ENCODE data around the gene NPC2. TPM values are rescaled to one million over a fixed set of nuclear protein-coding genes. Genes with fewer than 3 reads are reported as not detected.

NPC2 gene
- total and polyA plus RNA-seq, 9 of the 15 experiments (the other 6 are each of a cell fraction or from before 2014, with no cell fraction given) = 16.6 to 74.1 (median 32.6) TPM

GRCh38 chr14:74442757-74443156 is 50.3 kb downstream of the NPC2 start:
- no peaks in the 10 kb centered on the region for H3K9me1 ChIP-seq (ENCODE audit: control insufficient read depth, insufficient read depth, low read length)
- ATAC-seq = no peak
- DNase-seq (ENCODE audit: extremely low read depth in 1 of 4, low spot score in 3 of 4) = no peak
- H3K79me2 ChIP-seq (ENCODE audit: control insufficient read depth, insufficient read depth, low read length) = no peaks in the 10 kb centered on the region
- no TSS peak for BruUV-seq (replicated peaks)
- H3K9ac ChIP-seq (ENCODE audit: insufficient read depth in 1 of 2, low read depth in 2 of 2, low read length in 2 of 2) = no peak overlapping the region
- no peak for FAIRE-seq
- no peaks in the 10 kb centered on the region for H4K20me1 ChIP-seq (replicated peaks; ENCODE audit: control insufficient read depth, insufficient read depth, low read length)
- CTCF ChIA-PET (ENCODE audit: low intra/inter-chr PET ratio) = no interaction called here
- TF ChIP-seq PRPF4 (IDR thresholded peaks at IDR 0.05; ENCODE audit: insufficient read depth, low read depth, low read length, poor library complexity, severe bottlenecking) (no peak), ZBTB1 (CRISPR knock-in tag; IDR thresholded peaks at IDR 0.05; ENCODE audit: borderline replicate concordance, low read depth) (no peak), POLR2AphosphoS5 (IDR thresholded peaks at IDR 0.05; ENCODE audit: control insufficient read depth, insufficient read depth, low read depth, low read length) (no peak), ZNF507 (tag; conservative IDR thresholded peaks at IDR 0.05) (no peak), ZNF316 (IDR thresholded peaks at IDR 0.05) (no peak), POLR3A (IDR thresholded peaks at IDR 0.05; ENCODE audit: borderline replicate concordance, extremely low read depth, insufficient read depth, insufficient read length) (no peak), CREBBP (IDR thresholded peaks at IDR 0.05; ENCODE audit: low read depth, low read length) (no peak), STAG1 (CRISPR knock-in tag; IDR thresholded peaks at IDR 0.05; ENCODE audit: borderline replicate concordance) (no peak), ELF2 (CRISPR knock-in tag; IDR thresholded peaks at IDR 0.05) (no peak), MYC (IDR thresholded peaks at IDR 0.05; ENCODE audit: low read depth, low read length) (no peak), MYC (CRISPR knock-in tag; IDR thresholded peaks at IDR 0.05; ENCODE audit: borderline replicate concordance, low read depth) (no peak), ZNF77 (CRISPR knock-in tag; IDR thresholded peaks at IDR 0.05) (no peak), CHD1 (IDR thresholded peaks at IDR 0.05; ENCODE audit: low read length) (no peak), SRSF1 (IDR thresholded peaks at IDR 0.05; ENCODE audit: low read depth, low read length) (no peak), SMC3 (conservative IDR thresholded peaks at IDR 0.05; ENCODE audit: insufficient read depth, low read depth, low read length) (no peak), CHD4 (IDR thresholded peaks at IDR 0.05; ENCODE audit: insufficient read depth, insufficient replicate concordance, low read depth, low read length, poor library complexity, severe bottlenecking) (no peak), CC2D1A (IDR thresholded peaks at IDR 0.05) (no peak)
- TF ChIP-seq, protein P1, sequence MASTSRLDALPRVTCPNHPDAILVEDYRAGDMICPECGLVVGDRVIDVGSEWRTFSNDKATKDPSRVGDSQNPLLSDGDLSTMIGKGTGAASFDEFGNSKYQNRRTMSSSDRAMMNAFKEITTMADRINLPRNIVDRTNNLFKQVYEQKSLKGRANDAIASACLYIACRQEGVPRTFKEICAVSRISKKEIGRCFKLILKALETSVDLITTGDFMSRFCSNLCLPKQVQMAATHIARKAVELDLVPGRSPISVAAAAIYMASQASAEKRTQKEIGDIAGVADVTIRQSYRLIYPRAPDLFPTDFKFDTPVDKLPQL (IDR thresholded peaks at IDR 0.05; ENCODE audit: extremely low read depth, insufficient read length) = no peak
- TF ChIP-seq, protein P2, sequence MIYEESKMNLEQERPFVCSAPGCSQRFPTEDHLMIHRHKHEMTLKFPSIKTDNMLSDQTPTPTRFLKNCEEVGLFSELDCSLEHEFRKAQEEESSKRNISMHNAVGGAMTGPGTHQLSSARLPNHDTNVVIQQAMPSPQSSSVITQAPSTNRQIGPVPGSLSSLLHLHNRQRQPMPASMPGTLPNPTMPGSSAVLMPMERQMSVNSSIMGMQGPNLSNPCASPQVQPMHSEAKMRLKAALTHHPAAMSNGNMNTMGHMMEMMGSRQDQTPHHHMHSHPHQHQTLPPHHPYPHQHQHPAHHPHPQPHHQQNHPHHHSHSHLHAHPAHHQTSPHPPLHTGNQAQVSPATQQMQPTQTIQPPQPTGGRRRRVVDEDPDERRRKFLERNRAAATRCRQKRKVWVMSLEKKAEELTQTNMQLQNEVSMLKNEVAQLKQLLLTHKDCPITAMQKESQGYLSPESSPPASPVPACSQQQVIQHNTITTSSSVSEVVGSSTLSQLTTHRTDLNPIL (CRISPR knock-in tag; IDR thresholded peaks at IDR 0.05) = no peak
- TF ChIP-seq, protein P3, sequence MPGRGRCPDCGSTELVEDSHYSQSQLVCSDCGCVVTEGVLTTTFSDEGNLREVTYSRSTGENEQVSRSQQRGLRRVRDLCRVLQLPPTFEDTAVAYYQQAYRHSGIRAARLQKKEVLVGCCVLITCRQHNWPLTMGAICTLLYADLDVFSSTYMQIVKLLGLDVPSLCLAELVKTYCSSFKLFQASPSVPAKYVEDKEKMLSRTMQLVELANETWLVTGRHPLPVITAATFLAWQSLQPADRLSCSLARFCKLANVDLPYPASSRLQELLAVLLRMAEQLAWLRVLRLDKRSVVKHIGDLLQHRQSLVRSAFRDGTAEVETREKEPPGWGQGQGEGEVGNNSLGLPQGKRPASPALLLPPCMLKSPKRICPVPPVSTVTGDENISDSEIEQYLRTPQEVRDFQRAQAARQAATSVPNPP (IDR thresholded peaks at IDR 0.05; ENCODE audit: borderline replicate concordance, insufficient read depth, insufficient read length) = no peak
- intact Hi-C loops (cut with micrococcal nuclease) (no loop called here), in situ Hi-C loops (cut with MboI) (no loop called here)
- no peaks in the 10 kb centered on the region for H3K4me1 ChIP-seq (replicated peaks in 1 of 2; ENCODE audit: control insufficient read depth in 2 of 2, insufficient read depth in 2 of 2, low read length in 2 of 2)
- no peaks in the 10 kb centered on the region for H3K9me3 ChIP-seq (replicated peaks; ENCODE audit: control insufficient read depth, insufficient read depth, low read depth, low read length)
- H2AFZ ChIP-seq (ENCODE audit: low read depth, low read length) = no peak overlapping the region
- H3K4me2 ChIP-seq (ENCODE audit: insufficient read depth, low read length) = no peak overlapping the region
- no peak overlapping the region for H3K4me3 ChIP-seq
- H3K27me3 ChIP-seq (ENCODE audit: control insufficient read depth in 2 of 2, insufficient read depth in 2 of 2, low read length in 2 of 2) = peaks cover 0 to 4% of the 10 kb centered on the region in 2 experiments; a peak in 2 of 5 replicates
- POLR2A ChIA-PET = no interaction called here
- no peaks in the 10 kb centered on the region for H3K36me3 ChIP-seq (ENCODE audit: control insufficient read depth, insufficient read depth, low read length)
- H3K27ac ChIP-seq (ENCODE audit: extremely low read depth, low read depth, low read length) = no peak overlapping the region

All from K562 (cell line).